SK-N-SH (cell line): Measurements from ENCODE around the gene CHTF18. TPM values are rescaled to one million over a fixed set of nuclear protein-coding genes. Genes with fewer than 3 reads are reported as not detected.

Source experiments
- CTCF ChIA-PET: fragments of 300-600, 350-600 bp; formaldehyde crosslinking; extraction: SDS; loops from one replicate; lab custom pipeline; 2021; lab: Yijun Ruan, JAX
- POLR2A ChIA-PET: fragments of 350-600 bp; sonication (Branson Sonifier 250); formaldehyde crosslinking; extraction: SDS; loops from one replicate; lab custom pipeline; 2020; ENCODE audit warnings: antibody characterized with exemption, inconsistent platforms; lab: Yijun Ruan, JAX
- DNase-seq: peaks from one replicate; pipeline ENCODE4 v3.0.0; 2012
- H2AFZ ChIP-seq: fragments of 200-600 bp; sonication (generic); 2 replicates; pipeline ENCODE4 v1.8.1; 2016; ENCODE audit warnings: antibody characterized with exemption, mild to moderate bottlenecking, low read depth
- H3F3A ChIP-seq: fragments of 200-600 bp; sonication (generic); replicated peaks from 2 replicates; pipeline ENCODE3; 2016; ENCODE audit warnings: antibody characterized with exemption, mild to moderate bottlenecking; ENCODE audit not compliant: insufficient read depth
- H3K27ac ChIP-seq, 2 experiments: fragments of 200-500 bp in 1 of 2; fragments of 200-600 bp in 1 of 2; sonication (Bioruptor generic) in 1 of 2; sonication (generic), shearing (Covaris generic) in 1 of 2; 2 replicates each; pipeline versions ENCODE4 v1.5.1 to v1.6.1; 2014 to 2016; ENCODE audit warnings: low read depth in 2 of 2, inconsistent platforms in 1 of 2, low read length in 1 of 2, mild to moderate bottlenecking in 1 of 2, mixed read lengths in 1 of 2
- H3K27me3 ChIP-seq: fragments of 200-600 bp; sonication (generic), shearing (Covaris generic); 2 replicates; pipeline ENCODE4 v1.6.1; 2016; ENCODE audit warnings: mixed run types; ENCODE audit not compliant: insufficient read depth
- H3K36me3 ChIP-seq, 2 experiments: fragments of 200-500 bp in 1 of 2; fragments of 200-600 bp in 1 of 2; sonication (Bioruptor generic) in 1 of 2; sonication (generic) in 1 of 2; replicated peaks in 1 of 2; 2 replicates each; pipeline versions ENCODE3 to v1.5.1; 2014 to 2016; ENCODE audit warnings: low read length in 1 of 2, mild to moderate bottlenecking in 1 of 2; ENCODE audit not compliant: insufficient read depth in 2 of 2, control insufficient read depth in 1 of 2
- H3K4me1 ChIP-seq, 2 experiments: fragments of 200-500 bp in 1 of 2; fragments of 200-600 bp in 1 of 2; sonication (Bioruptor generic) in 1 of 2; sonication (generic), shearing (Covaris generic) in 1 of 2; 2 replicates each; pipeline versions ENCODE4 v1.5.1 to v1.6.1; 2014 to 2016; ENCODE audit warnings: low read depth in 1 of 2, low read length in 1 of 2, mixed run types in 1 of 2; ENCODE audit not compliant: insufficient read depth in 2 of 2, control insufficient read depth in 1 of 2
- H3K4me2 ChIP-seq: fragments of 200-600 bp; sonication (generic), shearing (Covaris generic); 2 replicates; pipeline ENCODE4 v1.6.1; 2017; ENCODE audit warnings: mixed run types
- H3K4me3 ChIP-seq, 2 experiments: fragments of 200-500 bp in 1 of 2; fragments of 200-600 bp in 1 of 2; sonication (Bioruptor generic) in 1 of 2; sonication (generic), shearing (Covaris generic) in 1 of 2; 2 replicates each; pipeline versions ENCODE4 v1.5.1 to v1.8.1; 2014 to 2016; ENCODE audit warnings: low read depth in 2 of 2, inconsistent platforms in 1 of 2, low read length in 1 of 2, mild to moderate bottlenecking in 1 of 2, mixed read lengths in 1 of 2, moderate library complexity in 1 of 2
- H3K79me2 ChIP-seq: fragments of 200-600 bp; sonication (generic); 2 replicates; pipeline ENCODE4 v1.8.1; 2017; ENCODE audit warnings: mild to moderate bottlenecking; ENCODE audit not compliant: insufficient read depth
- H3K9ac ChIP-seq: fragments of 200-600 bp; sonication (generic); 2 replicates; pipeline ENCODE4 v1.6.1; 2017; ENCODE audit warnings: mixed run types
- H3K9me2 ChIP-seq: fragments of 200-600 bp; sonication (generic); 2 replicates; pipeline ENCODE4 v1.6.1; 2017; ENCODE audit warnings: mixed run types
- H3K9me3 ChIP-seq: fragments of 200-600 bp; sonication (generic); 2 replicates; pipeline ENCODE4 v1.6.1; 2017; ENCODE audit warnings: mixed run types, mild to moderate bottlenecking, moderate library complexity
- H4K20me1 ChIP-seq: fragments of 200-600 bp; sonication (generic); 2 replicates; pipeline ENCODE4 v1.6.1; 2017; ENCODE audit warnings: mild to moderate bottlenecking, mixed run types; ENCODE audit not compliant: insufficient read depth
- CHD2 ChIP-seq: fragments of 150-350 bp; IDR thresholded peaks from 2 replicates; pipeline ENCODE4 v1.6.1; 2018; ENCODE audit warnings: low read length; ENCODE audit not compliant: partially characterized antibody
- NRF1 ChIP-seq: IDR thresholded peaks from 2 replicates; pipeline ENCODE4 v1.6.1; 2012; ENCODE audit warnings: low read depth, mild to moderate bottlenecking, low read length
- SIN3A ChIP-seq: IDR thresholded peaks from 2 replicates; pipeline ENCODE4 v1.6.1; 2012; ENCODE audit warnings: low read depth, mild to moderate bottlenecking, low read length, moderate library complexity, borderline replicate concordance
- TAF1 ChIP-seq: IDR thresholded peaks from 2 replicates; pipeline ENCODE4 v1.6.1; 2012; ENCODE audit warnings: low read depth, mild to moderate bottlenecking, low read length, moderate library complexity, borderline replicate concordance
- WGBS: methylation state at CpG from one replicate; pipeline ENCODE4 v1.1.6; 2017; ENCODE audit warnings: low lambda C conversion rate; 5-methylcytosine and 5-hydroxymethylcytosine counted together
- polyA plus RNA-seq, 3 experiments: library from polyadenylated mRNA; depleted of rRNA; stranded (reverse); fragments of >200 nt; gene quantifications; 2 replicates each; pipeline ENCODE4 v1.2.3, GENCODE V29; 2012
- small RNA-seq, 7 experiments: library from RNA; depleted of rRNA; stranded (forward); fragments of <200 nt; gene quantifications; one replicate each; pipeline ENCODE3, GENCODE V24; 2012
- TF ChIP-seq, protein P1 (sequence below): fragments of 200-600 bp; sonication (generic); IDR thresholded peaks from 2 replicates; pipeline ENCODE4 v1.6.1; 2017; ENCODE audit warnings: antibody characterized with exemption, mild to moderate bottlenecking, moderate library complexity
- TF ChIP-seq, protein P2 (sequence below): fragments of 150-350 bp; IDR thresholded peaks from 2 replicates; pipeline ENCODE4 v1.6.1; 2017; ENCODE audit warnings: antibody characterized with exemption, low read length, low read depth, borderline replicate concordance
- TF ChIP-seq, protein P3 (sequence below): IDR thresholded peaks from 2 replicates; pipeline ENCODE4 v1.4.0; 2012; ENCODE audit warnings: low read depth, borderline replicate concordance

The CHTF18 gene
- polyA plus RNA-seq, 1 of the 3 experiments (the other 2 are of a cell fraction), result 17.7 TPM

DNA sequence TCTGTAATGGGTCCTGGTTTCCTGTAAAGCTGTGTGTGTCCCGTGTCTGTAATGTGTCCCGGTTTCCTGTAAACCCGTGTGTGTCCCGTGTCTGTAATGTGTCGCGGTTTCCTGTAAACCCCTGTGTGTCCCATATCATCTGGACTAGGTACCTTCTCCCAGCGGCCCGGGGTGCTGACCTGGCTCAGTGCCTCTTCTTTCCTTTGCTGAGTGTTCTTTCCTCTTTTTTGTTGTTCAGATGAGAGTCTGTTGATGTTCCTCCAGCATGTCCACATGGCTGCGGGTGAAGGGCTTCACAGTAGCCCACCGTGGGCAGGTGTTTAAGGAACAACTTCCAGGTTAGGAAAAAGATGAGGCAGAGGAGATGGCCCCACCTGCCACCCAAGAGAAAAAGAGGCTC lies 58.7 kb downstream of the CHTF18 start:
- Histone ChIP-seq H3K27ac (no peak overlapping the region), H3K4me3 (no peak overlapping the region), H3K4me1 (no peaks in the 10 kb centered on the region), H3K36me3 (no peaks in the 10 kb centered on the region), H3K79me2 (no peaks in the 10 kb centered on the region), H3K27me3 (peaks cover 46% of the 10 kb centered on the region), H3K9me2 (no peaks in the 10 kb centered on the region), H4K20me1 (no peaks in the 10 kb centered on the region), H2AFZ (no peak overlapping the region), H3K9ac (no peak overlapping the region), H3K4me2 (no peak overlapping the region), H3F3A (no peaks in the 10 kb centered on the region), H3K9me3 (no peaks in the 10 kb centered on the region)
- TF ChIP-seq NRF1, result no peak
- TF ChIP-seq, protein P1, sequence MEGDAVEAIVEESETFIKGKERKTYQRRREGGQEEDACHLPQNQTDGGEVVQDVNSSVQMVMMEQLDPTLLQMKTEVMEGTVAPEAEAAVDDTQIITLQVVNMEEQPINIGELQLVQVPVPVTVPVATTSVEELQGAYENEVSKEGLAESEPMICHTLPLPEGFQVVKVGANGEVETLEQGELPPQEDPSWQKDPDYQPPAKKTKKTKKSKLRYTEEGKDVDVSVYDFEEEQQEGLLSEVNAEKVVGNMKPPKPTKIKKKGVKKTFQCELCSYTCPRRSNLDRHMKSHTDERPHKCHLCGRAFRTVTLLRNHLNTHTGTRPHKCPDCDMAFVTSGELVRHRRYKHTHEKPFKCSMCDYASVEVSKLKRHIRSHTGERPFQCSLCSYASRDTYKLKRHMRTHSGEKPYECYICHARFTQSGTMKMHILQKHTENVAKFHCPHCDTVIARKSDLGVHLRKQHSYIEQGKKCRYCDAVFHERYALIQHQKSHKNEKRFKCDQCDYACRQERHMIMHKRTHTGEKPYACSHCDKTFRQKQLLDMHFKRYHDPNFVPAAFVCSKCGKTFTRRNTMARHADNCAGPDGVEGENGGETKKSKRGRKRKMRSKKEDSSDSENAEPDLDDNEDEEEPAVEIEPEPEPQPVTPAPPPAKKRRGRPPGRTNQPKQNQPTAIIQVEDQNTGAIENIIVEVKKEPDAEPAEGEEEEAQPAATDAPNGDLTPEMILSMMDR, result no peak
- TF ChIP-seq, protein P2, sequence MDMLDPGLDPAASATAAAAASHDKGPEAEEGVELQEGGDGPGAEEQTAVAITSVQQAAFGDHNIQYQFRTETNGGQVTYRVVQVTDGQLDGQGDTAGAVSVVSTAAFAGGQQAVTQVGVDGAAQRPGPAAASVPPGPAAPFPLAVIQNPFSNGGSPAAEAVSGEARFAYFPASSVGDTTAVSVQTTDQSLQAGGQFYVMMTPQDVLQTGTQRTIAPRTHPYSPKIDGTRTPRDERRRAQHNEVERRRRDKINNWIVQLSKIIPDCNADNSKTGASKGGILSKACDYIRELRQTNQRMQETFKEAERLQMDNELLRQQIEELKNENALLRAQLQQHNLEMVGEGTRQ, result no peak
- no peak for TF ChIP-seq SIN3A
- TF ChIP-seq CHD2, result no peak
- TF ChIP-seq, protein P3, sequence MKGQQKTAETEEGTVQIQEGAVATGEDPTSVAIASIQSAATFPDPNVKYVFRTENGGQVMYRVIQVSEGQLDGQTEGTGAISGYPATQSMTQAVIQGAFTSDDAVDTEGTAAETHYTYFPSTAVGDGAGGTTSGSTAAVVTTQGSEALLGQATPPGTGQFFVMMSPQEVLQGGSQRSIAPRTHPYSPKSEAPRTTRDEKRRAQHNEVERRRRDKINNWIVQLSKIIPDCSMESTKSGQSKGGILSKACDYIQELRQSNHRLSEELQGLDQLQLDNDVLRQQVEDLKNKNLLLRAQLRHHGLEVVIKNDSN, result no peak
- no peak for TF ChIP-seq TAF1
- no peak for DNase-seq
- ChIA-PET POLR2A (no interaction called here), CTCF (no interaction called here)
- WGBS, result 62% methylated on average over 10 of the region's 10 CpGs

Small RNA genes within 50 kb of the gene (small RNA-seq; reads per million reads assigned to genes)
- 0 reads per million in 7 experiments for gene MIR662

Other genes starting within 250 kb of the CHTF18 start
- not detected in 2 replicates for gene PRR35, start 228.2 kb upstream of the CHTF18 start, polyA plus RNA-seq (2012; rRNA removed)
- gene NHLRC4, start 221.6 kb upstream of the CHTF18 start, polyA plus RNA-seq (2012; rRNA removed), result 0.69 and 0.70 TPM in 2 replicates
- 38.7 and 41.0 TPM in 2 replicates for gene PIGQ, start 218.7 kb upstream of the CHTF18 start, polyA plus RNA-seq (2012; rRNA removed)
- gene RAB40C, start 198.6 kb upstream of the CHTF18 start, polyA plus RNA-seq (2012; rRNA removed), result 12.1 and 13.0 TPM in 2 replicates
- 0.10 and 0.16 TPM in 2 replicates for gene WFIKKN1, start 157.6 kb upstream of the CHTF18 start, polyA plus RNA-seq (2012; rRNA removed)
- gene METTL26, start 152.3 kb upstream of the CHTF18 start, polyA plus RNA-seq (2012; rRNA removed), result 158 and 167 TPM in 2 replicates
- 34.0 and 36.9 TPM in 2 replicates for gene MCRIP2, start 146.8 kb upstream of the CHTF18 start, polyA plus RNA-seq (2012; rRNA removed)
- gene WDR90, start 139.3 kb upstream of the CHTF18 start, polyA plus RNA-seq (2012; rRNA removed), result 30.5 and 32.0 TPM in 2 replicates
- 229 and 255 TPM in 2 replicates for gene RHOT2, start 120.5 kb upstream of the CHTF18 start, polyA plus RNA-seq (2012; rRNA removed)
- gene RHBDL1, start 112.9 kb upstream of the CHTF18 start, polyA plus RNA-seq (2012; rRNA removed), result 4.1 and 6.8 TPM in 2 replicates
- 268 and 323 TPM in 2 replicates for gene STUB1, start 108.2 kb upstream of the CHTF18 start, polyA plus RNA-seq (2012; rRNA removed)
- gene JMJD8, start 104.3 kb upstream of the CHTF18 start, polyA plus RNA-seq (2012; rRNA removed), result 49.2 and 67.0 TPM in 2 replicates
- 5.0 and 6.4 TPM in 2 replicates for gene WDR24, start 98.2 kb upstream of the CHTF18 start, polyA plus RNA-seq (2012; rRNA removed)
- 17.7 and 19.8 TPM in 2 replicates for gene FBXL16, start 82.8 kb upstream of the CHTF18 start, polyA plus RNA-seq (2012; rRNA removed)
- 52.4 and 59.7 TPM in 2 replicates for gene METRN, start 73.5 kb upstream of the CHTF18 start, polyA plus RNA-seq (2012; rRNA removed)
- 49.5 and 57.4 TPM in 2 replicates for gene ANTKMT, start 67.5 kb upstream of the CHTF18 start, polyA plus RNA-seq (2012; rRNA removed)
- gene CCDC78, start 62.2 kb upstream of the CHTF18 start, polyA plus RNA-seq (2012; rRNA removed), result 15.4 and 18.8 TPM in 2 replicates
- 60.6 and 65.5 TPM in 2 replicates for gene HAGHL, start 61.5 kb upstream of the CHTF18 start, polyA plus RNA-seq (2012; rRNA removed)
- 14.4 TPM in 2 replicates for gene CIAO3, start 47.6 kb upstream of the CHTF18 start, polyA plus RNA-seq (2012; rRNA removed)
- 0.02 and 0.19 TPM in 2 replicates for gene MSLN, start 27.9 kb upstream of the CHTF18 start, polyA plus RNA-seq (2012; rRNA removed)
- gene RPUSD1, start 239 bp upstream of the CHTF18 start, polyA plus RNA-seq (2012; rRNA removed), result 27.7 and 29.9 TPM in 2 replicates
- gene GNG13, start 12.1 kb downstream of the CHTF18 start, polyA plus RNA-seq (2012; rRNA removed), result not detected in 2 replicates
- gene LMF1, start 182.4 kb downstream of the CHTF18 start, polyA plus RNA-seq (2012; rRNA removed), result 5.7 and 8.2 TPM in 2 replicates
- gene SOX8, start 193.2 kb downstream of the CHTF18 start, polyA plus RNA-seq (2012; rRNA removed), result not detected in 2 replicates